Non-pigmented ciliary epithelial cell (primary cell): ENCODE results near the gene SPRY1.

Experiments
- DNase-seq: peaks from one replicate; pipeline ENCODE4 v3.0.0-alpha.2; 2010; ENCODE audit warnings: low read depth

SPRY1 gene

GRCh38 chr4:123443401-123444289, 47.0 kb downstream of the SPRY1 start:
- no peak for DNase-seq

GRCh38 chr4:123444290-123444731, 47.7 kb downstream of the SPRY1 start:
- DNase-seq: no peak

- no peak for DNase-seq
Observed at GRCh38 chr4:123446865-123447474, 50.4 kb downstream of the SPRY1 start.

GRCh38 chr4:123449362-123449761, 52.8 kb downstream of the SPRY1 start:
- no peak for DNase-seq

- peak; percentile 54 for DNase-seq
Observed at GRCh38 chr4:123449780-123450179, 53.2 kb downstream of the SPRY1 start.

GRCh38 chr4:123450393-123450792, 53.8 kb downstream of the SPRY1 start:
- no peak for DNase-seq

GRCh38 chr4:123452616-123453015, 56.0 kb downstream of the SPRY1 start:
- DNase-seq: peak; percentile 71

GRCh38 chr4:123453061-123453680, 56.6 kb downstream of the SPRY1 start:
- DNase-seq: no peak
